ENCODE results near the gene DOCK3.

The DOCK3 gene

GRCh38 chr3:50985893-50986292 is 311.2 kb downstream of the DOCK3 start:
- Histone ChIP-seq H3K4me3 (replicated peaks; ENCODE audit: insufficient read depth, low read length) (no peak overlapping the region), H3K27ac (replicated peaks) (no peak overlapping the region), H3K27me3 (ENCODE audit: insufficient read depth, poor library complexity, severe bottlenecking) (peaks cover 2% of the 10 kb centered on the region)
- DNase-seq (ENCODE audit: low read depth in 1 of 2, low spot score in 1 of 2) = no peak
- TF ChIP-seq CTCF (IDR thresholded peaks at IDR 0.05; ENCODE audit: insufficient read depth, low read length) (no peak), REST (IDR thresholded peaks at IDR 0.05; ENCODE audit: insufficient replicate concordance, low read depth) (no peak), SPI1 (IDR thresholded peaks at IDR 0.05; ENCODE audit: borderline replicate concordance, low read depth) (no peak), GABPA (IDR thresholded peaks at IDR 0.05; ENCODE audit: low read depth) (no peak), POLR2AphosphoS5 (IDR thresholded peaks at IDR 0.05; ENCODE audit: low read depth) (no peak)

DNA sequence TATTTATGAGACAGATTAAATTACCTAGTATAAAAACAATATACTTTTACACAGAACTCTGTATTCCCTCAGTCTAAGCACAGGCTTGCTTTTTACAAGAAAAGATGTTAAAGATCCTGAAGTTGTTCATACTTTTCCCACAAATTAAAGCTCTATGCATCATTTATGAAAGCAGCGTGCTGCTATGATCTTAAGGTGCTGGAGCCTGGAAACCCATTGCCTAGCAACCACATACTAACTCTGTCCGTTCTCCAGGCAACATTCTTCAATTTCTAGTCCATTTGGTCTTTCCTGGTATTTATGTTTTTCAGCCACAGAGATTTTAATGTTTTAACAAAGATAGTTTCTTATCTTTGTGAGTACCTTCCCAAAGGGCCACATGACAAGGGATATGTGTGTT is 312.0 kb downstream of the DOCK3 start:
- Histone ChIP-seq H3K27me3 (ENCODE audit: insufficient read depth, poor library complexity, severe bottlenecking) (peaks cover 2% of the 10 kb centered on the region), H3K4me3 (replicated peaks; ENCODE audit: insufficient read depth, low read length) (no peak overlapping the region), H3K27ac (replicated peaks) (no peak overlapping the region)
- DNase-seq (ENCODE audit: low read depth in 1 of 2, low spot score in 1 of 2) = no peak
- no peak for TF ChIP-seq GABPA (IDR thresholded peaks at IDR 0.05; ENCODE audit: low read depth)
- no peak for TF ChIP-seq REST (IDR thresholded peaks at IDR 0.05; ENCODE audit: insufficient replicate concordance, low read depth)
- no peak for TF ChIP-seq CTCF (IDR thresholded peaks at IDR 0.05; ENCODE audit: insufficient read depth, low read length)
- TF ChIP-seq POLR2AphosphoS5 (IDR thresholded peaks at IDR 0.05; ENCODE audit: low read depth) = no peak
- no peak for TF ChIP-seq SPI1 (IDR thresholded peaks at IDR 0.05; ENCODE audit: borderline replicate concordance, low read depth)

DNA sequence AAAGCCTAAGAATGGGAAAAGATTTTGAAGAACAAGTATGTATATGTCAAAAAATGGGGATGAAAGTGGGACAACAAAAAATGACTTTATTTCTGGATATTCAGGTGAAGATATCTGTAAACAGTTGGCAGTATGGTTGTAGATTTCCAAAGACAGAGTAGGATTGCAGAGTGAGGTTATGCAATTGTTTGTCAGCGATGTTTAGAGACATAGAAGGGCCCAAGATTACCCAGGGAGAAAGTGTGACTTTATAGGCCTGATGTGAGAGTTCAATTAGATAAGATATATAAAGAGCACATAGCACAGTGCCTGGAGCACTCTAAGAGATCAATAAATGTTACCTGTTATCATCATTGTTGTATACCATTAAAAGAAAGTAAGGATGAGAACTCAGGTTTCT is 319.8 kb downstream of the DOCK3 start:
- TF ChIP-seq GABPA (IDR thresholded peaks at IDR 0.05; ENCODE audit: low read depth) (no peak), SPI1 (IDR thresholded peaks at IDR 0.05; ENCODE audit: borderline replicate concordance, low read depth) (no peak), REST (IDR thresholded peaks at IDR 0.05; ENCODE audit: insufficient replicate concordance, low read depth) (no peak), CTCF (IDR thresholded peaks at IDR 0.05; ENCODE audit: insufficient read depth, low read length) (no peak), POLR2AphosphoS5 (IDR thresholded peaks at IDR 0.05; ENCODE audit: low read depth) (no peak)
- DNase-seq (ENCODE audit: low read depth in 1 of 2, low spot score in 1 of 2) = no peak
- Histone ChIP-seq H3K27me3 (ENCODE audit: insufficient read depth, poor library complexity, severe bottlenecking) (no peaks in the 10 kb centered on the region), H3K4me3 (replicated peaks; ENCODE audit: insufficient read depth, low read length) (no peak overlapping the region), H3K27ac (replicated peaks) (no peak overlapping the region)

All from HL-60 (cell line).